GM19351 (cell line): ENCODE results near the gene GAPT.
"Not testable (repeated sequence)": the region's sequence is repeated elsewhere in the genome, so short reads cannot be mapped to it uniquely, and the experiment has no call there.

ENCODE experiments used
- ATAC-seq: cut with Tn5 transposase; IDR thresholded peaks from one replicate; pipeline ENCODE4 v1.9.1; 2021; ENCODE audit warnings: mild to moderate bottlenecking, moderate library complexity; ENCODE audit not compliant: unreplicated experiment

The GAPT gene

GRCh38 chr5:58503390-58504046 lies 12.3 kb downstream of the GAPT start:
- no peak for ATAC-seq

GRCh38 chr5:58504766-58505165 lies 13.5 kb downstream of the GAPT start:
- ATAC-seq = no peak

GRCh38 chr5:58505502-58505901 lies 14.3 kb downstream of the GAPT start:
- ATAC-seq = no peak

GRCh38 chr5:58505971-58506640 lies 14.9 kb downstream of the GAPT start:
- ATAC-seq = peak; percentile 88

- ATAC-seq = no peak
These were observed 16.5 kb downstream of the GAPT start for GRCh38 chr5:58507715-58508114.

GRCh38 chr5:58517198-58517597 lies 26.0 kb downstream of the GAPT start:
- ATAC-seq = no peak

GRCh38 chr5:58523956-58524355 lies 32.7 kb downstream of the GAPT start:
- ATAC-seq = no peak

GRCh38 chr5:58524571-58524970 lies 33.3 kb downstream of the GAPT start:
- no peak for ATAC-seq

- no peak for ATAC-seq
These were observed 39.8 kb downstream of the GAPT start for GRCh38 chr5:58530942-58531490.

GRCh38 chr5:58541935-58542334 lies 50.7 kb downstream of the GAPT start:
- not testable (repeated sequence) for ATAC-seq

GRCh38 chr5:58542709-58543108 lies 51.5 kb downstream of the GAPT start:
- ATAC-seq = no peak

GRCh38 chr5:58543723-58544122 lies 52.5 kb downstream of the GAPT start:
- ATAC-seq = no peak

- no peak for ATAC-seq
These were observed 53.0 kb downstream of the GAPT start for GRCh38 chr5:58544195-58544594.

GRCh38 chr5:58544926-58545325 lies 53.7 kb downstream of the GAPT start:
- no peak for ATAC-seq

GRCh38 chr5:58545912-58546311 lies 54.7 kb downstream of the GAPT start:
- peak; percentile 88 for ATAC-seq
